ENCODE results near the gene CD300H. TPM values are rescaled to one million over a fixed set of nuclear protein-coding genes. Genes with fewer than 3 reads are reported as not detected.

The CD300H gene
- total RNA-seq, 1 experiment from 2014 or later, result not detected

DNA sequence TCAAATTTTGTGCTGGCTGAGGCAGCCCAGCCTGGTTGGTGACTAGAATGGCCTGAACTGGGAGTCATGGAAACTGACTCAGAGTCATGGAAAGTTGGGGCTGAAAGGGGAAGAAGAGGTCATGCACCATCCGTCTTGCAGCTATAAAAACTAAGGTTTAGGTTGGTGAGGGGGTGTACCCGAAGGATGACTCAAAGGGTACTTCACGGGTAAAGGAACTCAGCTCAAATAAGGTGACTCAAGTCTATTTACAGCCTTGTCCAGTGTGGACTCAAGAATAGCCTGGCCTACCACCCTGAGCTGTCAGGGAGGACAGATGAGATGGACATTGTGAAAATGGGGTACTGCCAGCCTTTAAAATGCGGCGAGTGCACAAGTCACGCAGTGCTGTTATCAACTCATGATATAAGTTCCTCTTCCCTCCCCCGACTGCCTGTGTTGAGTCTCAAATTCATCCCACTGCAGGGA lies 54.7 kb downstream of the CD300H start:
- Histone ChIP-seq H3K9me3 (ENCODE audit: low read depth, low read length, poor library complexity, severe bottlenecking) (peaks cover 6% of the 10 kb centered on the region), H3K27me3 (replicated peaks; ENCODE audit: insufficient read depth, low read depth, low read length, poor library complexity) (peaks cover 3% of the 10 kb centered on the region), H3K27ac (ENCODE audit: low read depth, low read length, poor library complexity, severe bottlenecking) (no peak overlapping the region), H3K4me3 (ENCODE audit: low read depth, low read length, poor library complexity, severe bottlenecking) (no peak overlapping the region), H3K36me3 (ENCODE audit: insufficient read depth, low read length, poor library complexity, severe bottlenecking) (no peaks in the 10 kb centered on the region), H3K4me1 (ENCODE audit: insufficient read depth, low read length, poor library complexity, severe bottlenecking) (no peaks in the 10 kb centered on the region)
- ChIA-PET POLR2A (ENCODE audit: low non-redundant PET) (no interaction called here), CTCF (no interaction called here)
- no peak for TF ChIP-seq EZH2 (IDR thresholded peaks at IDR 0.05; ENCODE audit: borderline replicate concordance, low read depth, low read length, poor library complexity, severe bottlenecking)
- TF ChIP-seq, protein P1, sequence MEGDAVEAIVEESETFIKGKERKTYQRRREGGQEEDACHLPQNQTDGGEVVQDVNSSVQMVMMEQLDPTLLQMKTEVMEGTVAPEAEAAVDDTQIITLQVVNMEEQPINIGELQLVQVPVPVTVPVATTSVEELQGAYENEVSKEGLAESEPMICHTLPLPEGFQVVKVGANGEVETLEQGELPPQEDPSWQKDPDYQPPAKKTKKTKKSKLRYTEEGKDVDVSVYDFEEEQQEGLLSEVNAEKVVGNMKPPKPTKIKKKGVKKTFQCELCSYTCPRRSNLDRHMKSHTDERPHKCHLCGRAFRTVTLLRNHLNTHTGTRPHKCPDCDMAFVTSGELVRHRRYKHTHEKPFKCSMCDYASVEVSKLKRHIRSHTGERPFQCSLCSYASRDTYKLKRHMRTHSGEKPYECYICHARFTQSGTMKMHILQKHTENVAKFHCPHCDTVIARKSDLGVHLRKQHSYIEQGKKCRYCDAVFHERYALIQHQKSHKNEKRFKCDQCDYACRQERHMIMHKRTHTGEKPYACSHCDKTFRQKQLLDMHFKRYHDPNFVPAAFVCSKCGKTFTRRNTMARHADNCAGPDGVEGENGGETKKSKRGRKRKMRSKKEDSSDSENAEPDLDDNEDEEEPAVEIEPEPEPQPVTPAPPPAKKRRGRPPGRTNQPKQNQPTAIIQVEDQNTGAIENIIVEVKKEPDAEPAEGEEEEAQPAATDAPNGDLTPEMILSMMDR (conservative IDR thresholded peaks at IDR 0.05; ENCODE audit: low read depth, low read length), result no peak
- no TSS peak for BruUV-seq (replicated peaks)
- DNase-seq (ENCODE audit: low spot score), result no peak
- intact Hi-C loops (cut with micrococcal nuclease; ENCODE audit: unreplicated experiment), result no loop called here

DNA sequence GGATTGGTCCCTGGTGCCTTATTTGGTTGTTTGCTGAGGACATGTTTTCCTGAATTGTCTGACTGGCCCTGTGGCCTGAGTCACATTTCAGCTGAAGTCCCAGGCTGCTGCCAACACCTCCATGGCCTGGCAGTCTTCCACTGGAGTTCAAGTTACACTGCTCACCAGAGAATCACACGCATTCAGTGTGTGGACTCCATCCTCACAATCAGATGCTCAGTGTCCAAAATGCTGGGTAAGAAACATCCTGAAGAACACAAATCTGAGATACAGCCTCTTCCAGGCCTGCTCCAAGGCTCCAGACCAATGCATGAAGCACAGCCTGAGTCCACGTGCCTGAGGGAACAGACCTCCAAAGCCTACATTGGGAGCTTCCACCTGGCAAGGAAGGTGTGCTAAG lies 55.3 kb downstream of the CD300H start:
- POLR2A ChIA-PET (ENCODE audit: low non-redundant PET), result no interaction called here
- BruUV-seq (replicated peaks), result no TSS peak
- Histone ChIP-seq H3K27ac (ENCODE audit: low read depth, low read length, poor library complexity, severe bottlenecking) (no peak overlapping the region), H3K27me3 (replicated peaks; ENCODE audit: insufficient read depth, low read depth, low read length, poor library complexity) (peaks cover 5% of the 10 kb centered on the region), H3K36me3 (ENCODE audit: insufficient read depth, low read length, poor library complexity, severe bottlenecking) (no peaks in the 10 kb centered on the region), H3K4me1 (ENCODE audit: insufficient read depth, low read length, poor library complexity, severe bottlenecking) (no peaks in the 10 kb centered on the region), H3K9me3 (ENCODE audit: low read depth, low read length, poor library complexity, severe bottlenecking) (peaks cover 6% of the 10 kb centered on the region), H3K4me3 (ENCODE audit: low read depth, low read length, poor library complexity, severe bottlenecking) (no peak overlapping the region)
- CTCF ChIA-PET, result no interaction called here
- TF ChIP-seq, protein P1 (conservative IDR thresholded peaks at IDR 0.05; ENCODE audit: low read depth, low read length), result no peak
- TF ChIP-seq EZH2 (IDR thresholded peaks at IDR 0.05; ENCODE audit: borderline replicate concordance, low read depth, low read length, poor library complexity, severe bottlenecking), result no peak
- no peak for DNase-seq (ENCODE audit: low spot score)
- intact Hi-C loops (cut with micrococcal nuclease; ENCODE audit: unreplicated experiment), result no loop called here

Other genes starting within 250 kb of the CD300H start
- not detected in 2 replicates for gene KIF19, start 241.3 kb downstream of the CD300H start, total RNA-seq (2021)
- gene BTBD17, start 205.6 kb downstream of the CD300H start, total RNA-seq (2021), result 3.3 and 3.4 TPM in 2 replicates
- gene GPR142, start 200.0 kb downstream of the CD300H start, total RNA-seq (2021), result 0.24 and 0.68 TPM in 2 replicates
- 0.57 TPM in 1 of 2 replicates, not detected in the other for gene GPRC5C, start 135.4 kb downstream of the CD300H start, total RNA-seq (2021)
- gene CD300A, start 100.9 kb downstream of the CD300H start, total RNA-seq (2021), result not detected in 2 replicates
- gene CD300LB, start 36.0 kb downstream of the CD300H start, total RNA-seq (2021), result not detected in 2 replicates
- gene CD300C, start 21.4 kb downstream of the CD300H start, total RNA-seq (2021), result not detected in 2 replicates
- gene CD300LD, start 24.8 kb upstream of the CD300H start, total RNA-seq (2021), result not detected in 2 replicates
- not detected in 2 replicates for gene CD300E, start 56.2 kb upstream of the CD300H start, total RNA-seq (2021)
- gene CD300LF, start 145.4 kb upstream of the CD300H start, total RNA-seq (2021), result not detected in 2 replicates
- not detected in 2 replicates for gene RAB37, start 169.7 kb upstream of the CD300H start, total RNA-seq (2021)
- 33.8 and 47.9 TPM in 2 replicates for gene NHERF1, start 181.1 kb upstream of the CD300H start, total RNA-seq (2021)
- 55.6 and 60.6 TPM in 2 replicates for gene NAT9, start 208.8 kb upstream of the CD300H start, total RNA-seq (2021)